Endothelial cell of umbilical vein (primary cell): ENCODE results near the gene TSC22D3. TPM values are rescaled to one million over a fixed set of nuclear protein-coding genes. Genes with fewer than 3 reads are reported as not detected.

Experiments used
- BruUV-seq: library from RNA; stranded (reverse); fragments of 400-500 nt; replicated peaks from 2 replicates; lab custom pipeline; 2021; lab: Mats Ljungman, UMichigan
- CTCF ChIA-PET: fragments of 300-600, 350-600 bp; sonication (Branson Sonifier 250); formaldehyde crosslinking; loops from one replicate; lab custom pipeline; 2021; ENCODE audit warnings: antibody characterized with exemption, inconsistent platforms; lab: Charles Lee
- POLR2A ChIA-PET: fragments of 300-600, 350-600 bp; sonication (Branson Sonifier 250); formaldehyde crosslinking; loops from one replicate; lab custom pipeline; 2021; ENCODE audit warnings: antibody characterized with exemption, inconsistent platforms; lab: Charles Lee
- DNase-seq: peaks from one replicate; pipeline ENCODE4 v3.0.0-alpha.2; 2011; ENCODE audit warnings: low read depth, low spot score
- FAIRE-seq: peaks from 2 replicates; lab custom pipeline; 2011; peaks lifted over from hg19 to GRCh38; lab: Jason Lieb, UNC
- H2AFZ ChIP-seq: 2 replicates; pipeline ENCODE4 v1.6.0; 2012; ENCODE audit warnings: low read depth, low read length, control low read depth, inconsistent platforms
- H3K27ac ChIP-seq: 2 replicates; pipeline ENCODE4 v1.5.1; 2011; ENCODE audit warnings: low read depth, mild to moderate bottlenecking, control low read depth, low read length, moderate library complexity; ENCODE audit not compliant: insufficient read depth
- H3K27me3 ChIP-seq, 2 experiments: 2 replicates each; pipeline versions ENCODE4 v1.6.0 to v1.6.1; 2011; ENCODE audit warnings: low read length in 2 of 2, mixed read lengths in 1 of 2; ENCODE audit not compliant: control insufficient read depth in 2 of 2, insufficient read depth in 2 of 2
- H3K36me3 ChIP-seq, 2 experiments: 2 replicates in 1 of 2; 3 replicates in 1 of 2; pipeline ENCODE4 v1.5.1; 2011; ENCODE audit warnings: low read length in 2 of 2, mild to moderate bottlenecking in 1 of 2, moderate library complexity in 1 of 2; ENCODE audit not compliant: control insufficient read depth in 2 of 2, insufficient read depth in 2 of 2; ENCODE audit errors: extremely low read depth in 1 of 2
- H3K4me1 ChIP-seq: 3 replicates; pipeline ENCODE4 v1.5.1; 2011; ENCODE audit warnings: mild to moderate bottlenecking, low read length; ENCODE audit not compliant: control insufficient read depth, insufficient read depth; ENCODE audit errors: extremely low read depth
- H3K4me2 ChIP-seq: 2 replicates; pipeline ENCODE4 v1.6.1; 2011; ENCODE audit warnings: low read length, control low read depth, mixed read lengths; ENCODE audit not compliant: insufficient read depth
- H3K4me3 ChIP-seq, 3 experiments: fragments of 200-600 bp in 1 of 3; sonication (generic), shearing (Covaris generic) in 1 of 3; replicated peaks in 1 of 3; 2 replicates each; pipeline ENCODE4 v1.5.1; 2011 to 2016; ENCODE audit warnings: control low read depth in 3 of 3, low read length in 3 of 3, mild to moderate bottlenecking in 2 of 3, inconsistent platforms in 1 of 3, low read depth in 1 of 3, moderate library complexity in 1 of 3; ENCODE audit not compliant: insufficient read depth in 1 of 3
- H3K79me2 ChIP-seq: 2 replicates; pipeline ENCODE4 v1.6.0; 2012; ENCODE audit warnings: low read length, inconsistent platforms; ENCODE audit not compliant: control insufficient read depth, insufficient read depth
- H3K9ac ChIP-seq: replicated peaks from 2 replicates; pipeline ENCODE3; 2011; ENCODE audit warnings: low read length, control low read depth; ENCODE audit not compliant: insufficient read depth; ENCODE audit errors: extremely low read depth
- H3K9me1 ChIP-seq: replicated peaks from 3 replicates; pipeline ENCODE4 v1.6.0; 2011; ENCODE audit warnings: mild to moderate bottlenecking, low read length; ENCODE audit not compliant: control insufficient read depth, insufficient read depth; ENCODE audit errors: extremely low read depth
- H3K9me3 ChIP-seq: replicated peaks from 2 replicates; pipeline ENCODE4 v1.5.1; 2012; ENCODE audit warnings: low read length, inconsistent platforms; ENCODE audit not compliant: control insufficient read depth, insufficient read depth
- H4K20me1 ChIP-seq: replicated peaks from 2 replicates; pipeline ENCODE3; 2011; ENCODE audit warnings: mild to moderate bottlenecking, low read length; ENCODE audit not compliant: control insufficient read depth, insufficient read depth; ENCODE audit errors: extremely low read depth
- CTCF ChIP-seq, 2 donors: IDR thresholded peaks; 1 replicate in 1 of 2; 2 replicates in 1 of 2; pipeline ENCODE4 v1.5.1; 2011; ENCODE audit warnings: low read length in 2 of 2, mild to moderate bottlenecking in 2 of 2, moderate library complexity in 2 of 2, control low read depth in 1 of 2, inconsistent platforms in 1 of 2, low read depth in 1 of 2; ENCODE audit not compliant: insufficient read depth in 1 of 2; ENCODE audit errors: extremely low read depth in 1 of 2
- GATA2 ChIP-seq: IDR thresholded peaks from 2 replicates; pipeline ENCODE4 v1.7.0; 2011; ENCODE audit warnings: low read depth, mild to moderate bottlenecking, moderate library complexity, mixed read lengths, low read length; ENCODE audit not compliant: insufficient read length, insufficient read depth
- MAX ChIP-seq: IDR thresholded peaks from 2 replicates; pipeline ENCODE4 v1.6.1; 2011; ENCODE audit not compliant: insufficient read depth, insufficient read length
- POLR2A ChIP-seq: IDR thresholded peaks from 2 replicates; pipeline ENCODE4 v1.6.1; 2012; ENCODE audit warnings: low read depth, mild to moderate bottlenecking, control low read depth, low read length
- POLR2AphosphoS5 ChIP-seq: IDR thresholded peaks from 2 replicates; pipeline ENCODE4 v1.6.1; 2012; ENCODE audit warnings: low read depth, mild to moderate bottlenecking, control low read depth, low read length, moderate library complexity; ENCODE audit not compliant: insufficient read depth
- dilution Hi-C: fragments of 300-500 bp; cut with MboI; formaldehyde crosslinking; loops from one replicate; pipeline ENCODE4 v1.15.0; 2019; ENCODE audit warnings: low sequenced_read_pairs; ENCODE audit not compliant: extremely low pct_ligation_motif_present
- intact Hi-C: fragments of 100-400 bp; cut with micrococcal nuclease; formaldehyde crosslinking; loops from one replicate; pipeline ENCODE4 v1.10.0; 2022
- polyA plus RNA-seq, 4 experiments: library from polyadenylated mRNA; depleted of rRNA in 3 of 4; stranded (reverse) in 3 of 4; unstranded in 1 of 4; fragments of >200 nt; gene quantifications; 2 replicates each; pipeline versions ENCODE4 v1.2.1 to v1.2.3, GENCODE V29; 2011 to 2012; ENCODE audit warnings: missing spikeins in 1 of 4
- total RNA-seq: library from RNA; stranded (reverse); gene quantifications from 2 replicates; pipeline ENCODE4 v1.2.3, GENCODE V29; 2021

The TSC22D3 gene
- total and polyA plus RNA-seq, 2 donors (not counting 3 experiments of a cell fraction or from before 2014, with no cell fraction given) = 21.1 to 37.4 TPM

GRCh38 chrX:107687445-107687844 is 88.1 kb downstream of the TSC22D3 start:
- Histone ChIP-seq H3K4me3 (no peak overlapping the region), H3K9me3 (no peaks in the 10 kb centered on the region), H3K27me3 (no peaks in the 10 kb centered on the region), H3K9me1 (no peaks in the 10 kb centered on the region), H3K4me1 (peaks cover 41% of the 10 kb centered on the region), H3K36me3 (no peaks in the 10 kb centered on the region), H3K27ac (peak overlapping the region; percentile 17), H3K9ac (no peak overlapping the region), H2AFZ (peak overlapping the region; percentile 49), H4K20me1 (no peaks in the 10 kb centered on the region), H3K4me2 (peak overlapping the region; percentile 57), H3K79me2 (no peaks in the 10 kb centered on the region)
- DNase-seq (no peak), FAIRE-seq (peak; percentile 69)
- intact Hi-C loops = loop anchor here (2.0 kb wide), 1 partner anchor 13 kb away; no protein-coding TSS in a partner anchor
- BruUV-seq = no TSS peak
- dilution Hi-C loops = no loop called here
- ChIA-PET CTCF (interaction anchor here (1.0 to 4.2 kb wide), 7 partner anchors 10 to 90 kb away, joined by 3 to 34 read pairs (median 4); partner anchors contain the start of genes NCBP2L and TSC22D3), POLR2A (interaction anchor here (0.7 kb wide), 1 partner anchor 105 kb away, joined by 3 read pairs; no protein-coding TSS in a partner anchor)
- no peak for TF ChIP-seq CTCF (IDR thresholded peaks at IDR 0.05; ENCODE audit: extremely low read depth in 1 of 2, insufficient read depth in 1 of 2, low read depth in 1 of 2, low read length in 2 of 2)
- TF ChIP-seq POLR2AphosphoS5 = no peak
- TF ChIP-seq MAX = no peak
- no peak for TF ChIP-seq POLR2A
- no peak for TF ChIP-seq GATA2
